Mucosa of descending colon (tissue), 3 donors: ENCODE results near the gene TAF4. TPM values are rescaled to one million over a fixed set of nuclear protein-coding genes. Genes with fewer than 3 reads are reported as not detected.
A peak's percentile ranks its signal among the peaks of the same experiment; 100 is the strongest.
"Not testable (repeated sequence)": the region's sequence is repeated elsewhere in the genome, so short reads cannot be mapped to it uniquely, and the experiment has no call there.

Experiments
- ATAC-seq: fragments of 200-7000 bp; cut with Tn5 transposase; one replicate; pipeline ENCODE4 v1.9.1; 2020; ENCODE audit warnings: mild to moderate bottlenecking, moderate library complexity
- DNase-seq, 3 donors: peaks; one replicate each; pipeline ENCODE4 v3.0.0-alpha.2; 2020
- H3K36me3 ChIP-seq: fragments of 200-600 bp; one replicate; pipeline ENCODE4 v1.8.0; 2021; ENCODE audit warnings: low read depth, mild to moderate bottlenecking
- H3K4me1 ChIP-seq: fragments of 200-600 bp; one replicate; pipeline ENCODE4 v1.8.0; 2021; ENCODE audit warnings: low read depth, mild to moderate bottlenecking
- H3K4me3 ChIP-seq: fragments of 200-600 bp; one replicate; pipeline ENCODE4 v1.8.0; 2021; ENCODE audit warnings: mild to moderate bottlenecking
- H3K9me3 ChIP-seq: fragments of 200-600 bp; one replicate; pipeline ENCODE4 v1.8.0; 2021; ENCODE audit warnings: mild to moderate bottlenecking
- CTCF ChIP-seq: fragments of 200-600 bp; IDR thresholded peaks from one replicate; pipeline ENCODE4 v1.8.0; 2022; ENCODE audit warnings: antibody characterized with exemption, mild to moderate bottlenecking
- intact Hi-C, 2 donors: fragments of 100-400 bp; cut with DNase I in 1 of 2; cut with micrococcal nuclease in 1 of 2; formaldehyde crosslinking; loops; one replicate each; pipeline versions ENCODE4 v1.11.0 to v1.11.1; 2022; cut with DNase I, micrococcal nuclease
- total RNA-seq, 3 donors: library from RNA; stranded (reverse); fragmentation: NEBNext Ultra II Directional in 2 of 3; extraction: Animal tissue kit (Norgen Biotek cat#: 25700) in 2 of 3; gene quantifications; one replicate each; pipeline versions ENCODE4 v1.2.1 to v1.2.4, GENCODE V29; 2021 to 2023
- donor health status: DM: no; HTN: no; CAD: no; lungs with moderate emphysema.
- donor health status: DM: no; HTN: no; CAD: no.
- donor health status: DM: no; HTN: yes; CAD: no.

The TAF4 gene
- total RNA-seq, 3 donors from 2014 or later = 23.8 to 28.3 (median 27.5) TPM

GRCh38 chr20:61949714-61950640 lies 115.7 kb downstream of the TAF4 start:
- DNase-seq (peak in 2 of 3 donors; percentile 14 to 25), ATAC-seq (no peak)
- H3K36me3 ChIP-seq = no peaks in the 10 kb centered on the region
- no peak for TF ChIP-seq CTCF
- intact Hi-C loops = no loop called here
- no peaks in the 10 kb centered on the region for H3K4me1 ChIP-seq
- H3K9me3 ChIP-seq = no peaks in the 10 kb centered on the region
- no peak overlapping the region for H3K4me3 ChIP-seq

GRCh38 chr20:61949363-61949713 lies 116.3 kb downstream of the TAF4 start:
- H3K4me3 ChIP-seq = no peak overlapping the region
- intact Hi-C loops = no loop called here
- H3K36me3 ChIP-seq = no peaks in the 10 kb centered on the region
- ATAC-seq = no peak
- no peaks in the 10 kb centered on the region for H3K4me1 ChIP-seq
- peak in 2 of 3 donors; percentile 4 to 29 for DNase-seq
- H3K9me3 ChIP-seq = no peaks in the 10 kb centered on the region
- TF ChIP-seq CTCF = no peak

GRCh38 chr20:61948586-61949362 lies 116.9 kb downstream of the TAF4 start:
- peak in 2 of 3 donors; percentile 1 to 8 for DNase-seq
- ATAC-seq = no peak
- no peak for TF ChIP-seq CTCF
- no peaks in the 10 kb centered on the region for H3K9me3 ChIP-seq
- H3K4me1 ChIP-seq = no peaks in the 10 kb centered on the region
- no peak overlapping the region for H3K4me3 ChIP-seq
- intact Hi-C loops = no loop called here
- no peaks in the 10 kb centered on the region for H3K36me3 ChIP-seq

GRCh38 chr20:61948056-61948455 lies 117.6 kb downstream of the TAF4 start:
- intact Hi-C loops, H3K4me1 ChIP-seq, H3K9me3 ChIP-seq, H3K36me3 ChIP-seq, H3K4me3 ChIP-seq, ATAC-seq: not testable (repeated sequence)
- DNase-seq = peak in 2 of 3 donors; percentile 1 to 9

GRCh38 chr20:61945495-61945894 lies 120.2 kb downstream of the TAF4 start:
- H3K4me3 ChIP-seq, H3K36me3 ChIP-seq, H3K4me1 ChIP-seq, ATAC-seq, H3K9me3 ChIP-seq, intact Hi-C loops: not testable (repeated sequence)
- peak in 2 of 3 donors; percentile 8 to 45 for DNase-seq

GRCh38 chr20:61944967-61945366 lies 120.7 kb downstream of the TAF4 start:
- H3K4me1 ChIP-seq, H3K36me3 ChIP-seq, H3K9me3 ChIP-seq, H3K4me3 ChIP-seq, ATAC-seq, intact Hi-C loops: not testable (repeated sequence)
- peak in 1 of 3 donors; percentile 4 for DNase-seq

- no peak for TF ChIP-seq CTCF
- DNase-seq = peak in 2 of 3 donors; percentile 12 to 23
- ATAC-seq = no peak
- Histone ChIP-seq H3K4me3 (no peak overlapping the region), H3K4me1 (no peaks in the 10 kb centered on the region), H3K36me3 (no peaks in the 10 kb centered on the region), H3K9me3 (no peaks in the 10 kb centered on the region)
- intact Hi-C loops = no loop called here
Measured at GRCh38 chr20:61942526-61942925, 123.2 kb downstream of the TAF4 start.
